K562 (cell line): ENCODE results near the gene ANKRD13B. TPM values are rescaled to one million over a fixed set of nuclear protein-coding genes. Genes with fewer than 3 reads are reported as not detected.

Experiments
- ELF1 ChIP-seq: fragments of 200-800 bp; sonication (Bioruptor generic); IDR thresholded peaks from 2 replicates; pipeline ENCODE4 v1.6.1; 2016; ENCODE audit warnings: missing genetic modification characterization, missing compliant biosample characterization
- FOXA3 ChIP-seq, 2 experiments: fragments of 450-650 bp in 1 of 2; sonication (generic) in 1 of 2; formaldehyde crosslinking; IDR thresholded peaks in 1 of 2; conservative IDR thresholded peaks in 1 of 2; 2 replicates each; pipeline versions ENCODE4 v1.4.0 to v1.8.0; 2020 to 2022; ENCODE audit warnings: mild to moderate bottlenecking in 2 of 2, missing genetic modification reagents in 1 of 2
- KAT2B ChIP-seq: IDR thresholded peaks from one replicate; pipeline ENCODE4 v1.6.1; 2012; ENCODE audit warnings: low read depth, mild to moderate bottlenecking, control low read depth, inconsistent platforms, low read length, moderate library complexity
- L3MBTL2 ChIP-seq: fragments of 450-650 bp; IDR thresholded peaks from 2 replicates; pipeline ENCODE4 v1.6.1; 2016; ENCODE audit warnings: mild to moderate bottlenecking, moderate library complexity
- MTA1 ChIP-seq: fragments of 450-650 bp; IDR thresholded peaks from 2 replicates; pipeline ENCODE4 v1.6.1; 2017; ENCODE audit warnings: borderline replicate concordance
- NR4A1 ChIP-seq, 2 experiments: fragments of 250-450 bp in 1 of 2; fragments of 450-650 bp in 1 of 2; sonication (Bioruptor Pico) in 1 of 2; IDR thresholded peaks; 2 replicates each; pipeline versions ENCODE4 v1.4.0 to v1.6.1; 2016 to 2020; ENCODE audit warnings: mild to moderate bottlenecking in 2 of 2, missing compliant biosample characterization in 1 of 2, missing genetic modification characterization in 1 of 2, moderate library complexity in 1 of 2
- PRPF4 ChIP-seq: fragments of 200-400 bp; formaldehyde crosslinking; IDR thresholded peaks from one replicate; pipeline ENCODE4 v1.6.1; 2017; ENCODE audit warnings: low read length, low read depth, mild to moderate bottlenecking; ENCODE audit not compliant: insufficient read depth, poor library complexity, severe bottlenecking
- RB1 ChIP-seq: fragments of 450-650 bp; IDR thresholded peaks from 2 replicates; pipeline ENCODE4 v1.6.1; 2017; ENCODE audit warnings: low read depth, mild to moderate bottlenecking
- RHOXF2B ChIP-seq: fragments of 250-450 bp; sonication (Bioruptor Pico); conservative IDR thresholded peaks from 2 replicates; pipeline ENCODE4 v1.5.1; 2021
- TOE1 ChIP-seq, 2 experiments: fragments of 450-650 bp in 1 of 2; sonication (generic) in 1 of 2; formaldehyde crosslinking in 1 of 2; IDR thresholded peaks; 2 replicates each; pipeline versions ENCODE4 v1.7.1 to v1.8.0; 2016 to 2022; ENCODE audit warnings: borderline replicate concordance in 2 of 2, mild to moderate bottlenecking in 2 of 2, antibody characterized with exemption in 1 of 2, inconsistent platforms in 1 of 2, low read depth in 1 of 2, missing genetic modification reagents in 1 of 2, moderate library complexity in 1 of 2
- ZC3H11A ChIP-seq: IDR thresholded peaks from 2 replicates; pipeline ENCODE4 v1.6.1; 2012; ENCODE audit warnings: low read depth, low read length, improper control_type of control experiment
- polyA plus RNA-seq, 8 experiments: library from polyadenylated mRNA; depleted of rRNA in 4 of 8; stranded (reverse) in 5 of 8; unstranded in 3 of 8; fragments of >200 nt; fragmentation: Nextera tagmentation in 2 of 8; fragmentation: Illumina TruSeq in 1 of 8; extraction: Ambion mirVana in 2 of 8; extraction: Trizol in 1 of 8; gene quantifications; 2 replicates each; pipeline versions ENCODE4 v1.2.1 to v1.2.3, GENCODE V29; 2011 to 2014; ENCODE audit warnings: inconsistent platforms in 1 of 8, missing spikeins in 1 of 8
- total RNA-seq, 7 experiments: library from RNA; depleted of rRNA in 6 of 7; stranded (reverse); fragments of >200 nt in 6 of 7; fragmentation: Illumina TruSeq in 2 of 7; extraction: Trizol in 2 of 7; gene quantifications; 2 replicates each; pipeline versions ENCODE4 v1.2.1 to v1.2.3, GENCODE V29; 2011 to 2021; ENCODE audit warnings: low replicate concordance in 1 of 7
- TF ChIP-seq, protein P1 (sequence below): fragments of 250-450 bp; sonication (Bioruptor Pico); IDR thresholded peaks from 2 replicates; pipeline ENCODE4 v1.8.0; 2022; ENCODE audit warnings: inconsistent platforms
- TF ChIP-seq, protein P2 (sequence below): fragments of 250-450 bp; sonication (Bioruptor Pico); IDR thresholded peaks from 2 replicates; pipeline ENCODE4 v1.5.0; 2022; ENCODE audit warnings: mild to moderate bottlenecking
- TF ChIP-seq, protein P3 (sequence below): sonication (generic); formaldehyde crosslinking; IDR thresholded peaks from 2 replicates; pipeline ENCODE4 v1.8.1; 2023; ENCODE audit warnings: missing genetic modification reagents, mild to moderate bottlenecking, borderline replicate concordance

The ANKRD13B gene
- total and polyA plus RNA-seq, 9 of the 15 experiments (the other 6 are each of a cell fraction or from before 2014, with no cell fraction given) = 0.15 to 28.1 (median 4.6) TPM

DNA sequence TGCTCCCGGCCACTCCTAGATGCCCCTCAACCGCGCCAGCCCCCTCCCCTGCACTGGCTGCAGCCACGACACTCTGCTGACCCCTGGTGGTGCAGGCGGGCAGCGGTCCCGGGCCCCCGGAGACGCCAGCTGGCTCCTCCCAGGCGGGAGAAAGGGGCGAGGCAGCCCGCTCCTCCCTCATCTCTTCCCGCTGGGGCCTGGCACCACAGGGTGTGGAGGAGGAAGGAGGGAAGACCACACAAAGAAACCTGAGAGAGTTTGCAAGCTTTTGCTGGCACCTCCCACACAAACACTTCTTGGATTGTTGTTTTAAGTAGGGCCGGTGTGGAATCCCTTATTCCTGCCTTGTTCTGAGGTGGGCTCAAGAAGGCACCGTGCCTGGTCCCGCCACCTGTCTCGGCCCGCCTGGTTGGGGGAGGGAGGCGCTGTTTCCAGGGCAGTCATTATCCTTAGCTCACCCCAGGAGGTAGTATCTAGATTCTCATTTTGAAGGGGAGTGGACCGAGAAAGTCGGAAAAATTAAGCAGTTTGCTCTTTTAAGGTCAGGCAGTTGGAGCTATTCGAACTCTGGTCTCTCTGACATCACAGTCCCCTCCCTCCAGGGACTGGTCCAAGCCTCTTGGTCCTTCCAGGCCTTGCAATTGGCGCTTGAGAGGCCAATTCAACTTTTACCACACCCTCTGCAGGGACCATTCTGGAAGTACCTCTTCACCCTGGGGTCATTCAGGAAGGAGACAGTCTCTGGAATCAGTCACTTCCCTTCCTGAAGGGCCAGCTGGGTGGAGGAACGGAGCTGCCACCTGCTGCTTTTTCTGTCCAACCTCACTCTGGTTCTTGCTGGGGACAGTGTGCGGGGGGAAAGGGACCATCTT lies 959 bp upstream of the ANKRD13B start (continued):
- TF ChIP-seq, protein P1, sequence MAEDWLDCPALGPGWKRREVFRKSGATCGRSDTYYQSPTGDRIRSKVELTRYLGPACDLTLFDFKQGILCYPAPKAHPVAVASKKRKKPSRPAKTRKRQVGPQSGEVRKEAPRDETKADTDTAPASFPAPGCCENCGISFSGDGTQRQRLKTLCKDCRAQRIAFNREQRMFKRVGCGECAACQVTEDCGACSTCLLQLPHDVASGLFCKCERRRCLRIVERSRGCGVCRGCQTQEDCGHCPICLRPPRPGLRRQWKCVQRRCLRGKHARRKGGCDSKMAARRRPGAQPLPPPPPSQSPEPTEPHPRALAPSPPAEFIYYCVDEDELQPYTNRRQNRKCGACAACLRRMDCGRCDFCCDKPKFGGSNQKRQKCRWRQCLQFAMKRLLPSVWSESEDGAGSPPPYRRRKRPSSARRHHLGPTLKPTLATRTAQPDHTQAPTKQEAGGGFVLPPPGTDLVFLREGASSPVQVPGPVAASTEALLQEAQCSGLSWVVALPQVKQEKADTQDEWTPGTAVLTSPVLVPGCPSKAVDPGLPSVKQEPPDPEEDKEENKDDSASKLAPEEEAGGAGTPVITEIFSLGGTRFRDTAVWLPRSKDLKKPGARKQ (CRISPR knock-in tag) = no peak
- TF ChIP-seq KAT2B = no peak
- no peak for TF ChIP-seq NR4A1 (CRISPR knock-in tag; IDR thresholded peaks at IDR 0.05)
- no peak for TF ChIP-seq NR4A1 (tag; IDR thresholded peaks at IDR 0.05)
- TF ChIP-seq ELF1 (tag) = no peak
- TF ChIP-seq ZC3H11A = no peak
- no peak for TF ChIP-seq PRPF4
- TF ChIP-seq TOE1 (IDR thresholded peaks at IDR 0.05; ENCODE audit: borderline replicate concordance) = no peak
- TF ChIP-seq TOE1 (CRISPR knock-in tag; IDR thresholded peaks at IDR 0.05; ENCODE audit: borderline replicate concordance, low read depth) = no peak
- TF ChIP-seq, protein P2, sequence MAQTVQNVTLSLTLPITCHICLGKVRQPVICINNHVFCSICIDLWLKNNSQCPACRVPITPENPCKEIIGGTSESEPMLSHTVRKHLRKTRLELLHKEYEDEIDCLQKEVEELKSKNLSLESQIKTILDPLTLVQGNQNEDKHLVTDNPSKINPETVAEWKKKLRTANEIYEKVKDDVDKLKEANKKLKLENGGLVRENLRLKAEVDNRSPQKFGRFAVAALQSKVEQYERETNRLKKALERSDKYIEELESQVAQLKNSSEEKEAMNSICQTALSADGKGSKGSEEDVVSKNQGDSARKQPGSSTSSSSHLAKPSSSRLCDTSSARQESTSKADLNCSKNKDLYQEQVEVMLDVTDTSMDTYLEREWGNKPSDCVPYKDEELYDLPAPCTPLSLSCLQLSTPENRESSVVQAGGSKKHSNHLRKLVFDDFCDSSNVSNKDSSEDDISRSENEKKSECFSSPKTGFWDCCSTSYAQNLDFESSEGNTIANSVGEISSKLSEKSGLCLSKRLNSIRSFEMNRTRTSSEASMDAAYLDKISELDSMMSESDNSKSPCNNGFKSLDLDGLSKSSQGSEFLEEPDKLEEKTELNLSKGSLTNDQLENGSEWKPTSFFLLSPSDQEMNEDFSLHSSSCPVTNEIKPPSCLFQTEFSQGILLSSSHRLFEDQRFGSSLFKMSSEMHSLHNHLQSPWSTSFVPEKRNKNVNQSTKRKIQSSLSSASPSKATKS (CRISPR knock-in tag) = no peak
- no peak for TF ChIP-seq FOXA3 (CRISPR knock-in tag; conservative IDR thresholded peaks at IDR 0.05 in 1 of 2, IDR thresholded peaks at IDR 0.05 in 1 of 2)
- TF ChIP-seq, protein P3, sequence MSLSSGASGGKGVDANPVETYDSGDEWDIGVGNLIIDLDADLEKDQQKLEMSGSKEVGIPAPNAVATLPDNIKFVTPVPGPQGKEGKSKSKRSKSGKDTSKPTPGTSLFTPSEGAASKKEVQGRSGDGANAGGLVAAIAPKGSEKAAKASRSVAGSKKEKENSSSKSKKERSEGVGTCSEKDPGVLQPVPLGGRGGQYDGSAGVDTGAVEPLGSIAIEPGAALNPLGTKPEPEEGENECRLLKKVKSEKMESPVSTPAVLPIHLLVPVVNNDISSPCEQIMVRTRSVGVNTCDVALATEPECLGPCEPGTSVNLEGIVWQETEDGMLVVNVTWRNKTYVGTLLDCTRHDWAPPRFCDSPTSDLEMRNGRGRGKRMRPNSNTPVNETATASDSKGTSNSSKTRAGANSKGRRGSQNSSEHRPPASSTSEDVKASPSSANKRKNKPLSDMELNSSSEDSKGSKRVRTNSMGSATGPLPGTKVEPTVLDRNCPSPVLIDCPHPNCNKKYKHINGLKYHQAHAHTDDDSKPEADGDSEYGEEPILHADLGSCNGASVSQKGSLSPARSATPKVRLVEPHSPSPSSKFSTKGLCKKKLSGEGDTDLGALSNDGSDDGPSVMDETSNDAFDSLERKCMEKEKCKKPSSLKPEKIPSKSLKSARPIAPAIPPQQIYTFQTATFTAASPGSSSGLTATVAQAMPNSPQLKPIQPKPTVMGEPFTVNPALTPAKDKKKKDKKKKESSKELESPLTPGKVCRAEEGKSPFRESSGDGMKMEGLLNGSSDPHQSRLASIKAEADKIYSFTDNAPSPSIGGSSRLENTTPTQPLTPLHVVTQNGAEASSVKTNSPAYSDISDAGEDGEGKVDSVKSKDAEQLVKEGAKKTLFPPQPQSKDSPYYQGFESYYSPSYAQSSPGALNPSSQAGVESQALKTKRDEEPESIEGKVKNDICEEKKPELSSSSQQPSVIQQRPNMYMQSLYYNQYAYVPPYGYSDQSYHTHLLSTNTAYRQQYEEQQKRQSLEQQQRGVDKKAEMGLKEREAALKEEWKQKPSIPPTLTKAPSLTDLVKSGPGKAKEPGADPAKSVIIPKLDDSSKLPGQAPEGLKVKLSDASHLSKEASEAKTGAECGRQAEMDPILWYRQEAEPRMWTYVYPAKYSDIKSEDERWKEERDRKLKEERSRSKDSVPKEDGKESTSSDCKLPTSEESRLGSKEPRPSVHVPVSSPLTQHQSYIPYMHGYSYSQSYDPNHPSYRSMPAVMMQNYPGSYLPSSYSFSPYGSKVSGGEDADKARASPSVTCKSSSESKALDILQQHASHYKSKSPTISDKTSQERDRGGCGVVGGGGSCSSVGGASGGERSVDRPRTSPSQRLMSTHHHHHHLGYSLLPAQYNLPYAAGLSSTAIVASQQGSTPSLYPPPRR (CRISPR knock-in tag) = no peak
- peak; percentile 96 for TF ChIP-seq RB1
- TF ChIP-seq L3MBTL2 = no peak
- TF ChIP-seq RHOXF2B (CRISPR knock-in tag) = no peak
- TF ChIP-seq MTA1 = no peak
